ENCODE results near the gene DCC. TPM values are rescaled to one million over a fixed set of nuclear protein-coding genes. Genes with fewer than 3 reads are reported as not detected.
A peak's percentile ranks its signal among the peaks of the same experiment; 100 is the strongest.

Gene DCC
- total and polyA plus RNA-seq, 2 donors (not counting 1 experiment from before 2014, with no cell fraction given): 0.14 TPM; not detected in 1

DNA sequence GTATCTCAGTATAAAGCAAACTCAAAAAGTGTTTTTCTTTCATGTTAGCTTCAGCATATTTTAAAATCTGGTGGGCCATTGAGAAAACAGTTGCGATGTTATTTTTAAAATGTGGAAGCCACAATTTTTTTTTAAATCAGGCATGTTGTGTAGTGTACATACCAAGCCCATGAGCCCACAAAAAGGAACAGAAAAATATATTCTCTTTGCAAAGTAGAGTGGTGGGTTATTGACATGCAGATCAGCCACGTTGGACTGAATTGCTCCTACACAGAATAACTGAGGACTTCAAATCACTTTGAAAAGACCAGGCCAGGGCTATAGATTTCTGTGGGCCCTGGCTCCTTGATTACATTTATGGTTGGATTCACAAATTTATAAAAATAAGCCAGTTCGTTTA is 774.4 kb downstream of the DCC start:
- H3K27me3 ChIP-seq (ENCODE audit: control insufficient read depth, insufficient read depth, low read length): no peaks in the 10 kb centered on the region
- H2AFZ ChIP-seq (ENCODE audit: low read length): no peak overlapping the region
- no peak overlapping the region for H3K4me3 ChIP-seq (replicated peaks in 1 of 4; ENCODE audit: control extremely low read depth in 1 of 4, insufficient read depth in 1 of 4, low read depth in 3 of 4, low read length in 4 of 4)
- TF ChIP-seq, protein P1, sequence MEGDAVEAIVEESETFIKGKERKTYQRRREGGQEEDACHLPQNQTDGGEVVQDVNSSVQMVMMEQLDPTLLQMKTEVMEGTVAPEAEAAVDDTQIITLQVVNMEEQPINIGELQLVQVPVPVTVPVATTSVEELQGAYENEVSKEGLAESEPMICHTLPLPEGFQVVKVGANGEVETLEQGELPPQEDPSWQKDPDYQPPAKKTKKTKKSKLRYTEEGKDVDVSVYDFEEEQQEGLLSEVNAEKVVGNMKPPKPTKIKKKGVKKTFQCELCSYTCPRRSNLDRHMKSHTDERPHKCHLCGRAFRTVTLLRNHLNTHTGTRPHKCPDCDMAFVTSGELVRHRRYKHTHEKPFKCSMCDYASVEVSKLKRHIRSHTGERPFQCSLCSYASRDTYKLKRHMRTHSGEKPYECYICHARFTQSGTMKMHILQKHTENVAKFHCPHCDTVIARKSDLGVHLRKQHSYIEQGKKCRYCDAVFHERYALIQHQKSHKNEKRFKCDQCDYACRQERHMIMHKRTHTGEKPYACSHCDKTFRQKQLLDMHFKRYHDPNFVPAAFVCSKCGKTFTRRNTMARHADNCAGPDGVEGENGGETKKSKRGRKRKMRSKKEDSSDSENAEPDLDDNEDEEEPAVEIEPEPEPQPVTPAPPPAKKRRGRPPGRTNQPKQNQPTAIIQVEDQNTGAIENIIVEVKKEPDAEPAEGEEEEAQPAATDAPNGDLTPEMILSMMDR (conservative IDR thresholded peaks at IDR 0.05 in 1 of 2, IDR thresholded peaks at IDR 0.05 in 1 of 2; ENCODE audit: low read depth in 1 of 2, low read length in 2 of 2): no peak
- no peak for TF ChIP-seq EZH2 (IDR thresholded peaks at IDR 0.05; ENCODE audit: low read length, missing control alignments)
- no peaks in the 10 kb centered on the region for H3K36me3 ChIP-seq (ENCODE audit: control insufficient read depth, insufficient read depth, low read length)
- no peak for DNase-seq (ENCODE audit: low read depth in 2 of 2)
- H3K9ac ChIP-seq (ENCODE audit: insufficient read depth, low read length): no peak overlapping the region
- no peak overlapping the region for H3K4me2 ChIP-seq (ENCODE audit: extremely low read depth, insufficient read depth, low read length)
- no peaks in the 10 kb centered on the region for H3K4me1 ChIP-seq (ENCODE audit: control insufficient read depth, extremely low read depth, insufficient read depth, low read length)
- no peaks in the 10 kb centered on the region for H4K20me1 ChIP-seq (ENCODE audit: control insufficient read depth, extremely low read depth, insufficient read depth, low read length)
- no peak overlapping the region for H3K27ac ChIP-seq (ENCODE audit: insufficient read depth, low read length)
- no peaks in the 10 kb centered on the region for H3K9me3 ChIP-seq (ENCODE audit: control insufficient read depth, insufficient read depth, low read depth, low read length)
- no peaks in the 10 kb centered on the region for H3K79me2 ChIP-seq (ENCODE audit: control insufficient read depth, insufficient read depth, low read length)

DNA sequence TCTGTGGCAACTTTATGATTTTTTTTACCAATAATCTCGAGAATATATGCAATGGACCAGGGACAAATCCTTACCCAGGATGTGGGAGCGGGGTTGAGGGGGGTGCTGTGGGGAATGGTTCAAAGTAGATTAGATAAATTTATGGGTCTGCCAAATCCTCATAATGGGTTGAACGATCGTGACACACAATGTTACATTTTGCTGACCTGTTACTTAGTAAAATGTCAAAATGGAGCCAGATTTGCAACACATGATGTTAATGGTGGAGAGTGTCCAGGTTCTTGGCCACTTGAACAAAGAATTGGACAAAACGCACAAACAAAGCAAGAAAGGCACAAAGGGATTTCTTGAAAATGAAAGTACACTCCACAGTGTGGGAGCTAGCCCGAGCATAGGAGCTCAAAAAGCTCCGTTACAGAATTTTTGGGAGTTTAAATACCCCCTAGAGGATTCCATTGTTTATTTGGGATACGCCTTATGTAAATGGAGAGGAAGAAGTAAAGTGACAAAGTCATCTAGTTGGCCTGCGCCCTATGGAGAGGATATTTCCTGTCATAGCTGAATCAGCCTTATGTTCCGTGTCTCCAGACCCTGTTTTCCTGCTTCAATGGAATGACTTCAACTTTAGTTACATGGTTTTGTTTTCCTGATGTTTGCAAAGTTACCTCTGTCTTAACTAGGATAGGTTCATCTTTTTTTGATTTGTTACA is 776.0 kb downstream of the DCC start:
- Histone ChIP-seq H2AFZ (ENCODE audit: low read length) (no peak overlapping the region), H4K20me1 (ENCODE audit: control insufficient read depth, extremely low read depth, insufficient read depth, low read length) (no peaks in the 10 kb centered on the region), H3K9ac (ENCODE audit: insufficient read depth, low read length) (no peak overlapping the region), H3K4me2 (ENCODE audit: extremely low read depth, insufficient read depth, low read length) (no peak overlapping the region), H3K4me3 (replicated peaks in 1 of 4; ENCODE audit: control extremely low read depth in 1 of 4, insufficient read depth in 1 of 4, low read depth in 3 of 4, low read length in 4 of 4) (peak overlapping the region in 1 of 4 experiments; percentile 7), H3K9me3 (ENCODE audit: control insufficient read depth, insufficient read depth, low read depth, low read length) (no peaks in the 10 kb centered on the region), H3K4me1 (ENCODE audit: control insufficient read depth, extremely low read depth, insufficient read depth, low read length) (no peaks in the 10 kb centered on the region), H3K27me3 (ENCODE audit: control insufficient read depth, insufficient read depth, low read length) (no peaks in the 10 kb centered on the region), H3K27ac (ENCODE audit: insufficient read depth, low read length) (no peak overlapping the region), H3K79me2 (ENCODE audit: control insufficient read depth, insufficient read depth, low read length) (no peaks in the 10 kb centered on the region), H3K36me3 (ENCODE audit: control insufficient read depth, insufficient read depth, low read length) (no peaks in the 10 kb centered on the region)
- no peak for DNase-seq (ENCODE audit: low read depth in 2 of 2)
- TF ChIP-seq EZH2 (IDR thresholded peaks at IDR 0.05; ENCODE audit: low read length, missing control alignments): no peak
- TF ChIP-seq, protein P1 (conservative IDR thresholded peaks at IDR 0.05 in 1 of 2, IDR thresholded peaks at IDR 0.05 in 1 of 2; ENCODE audit: low read depth in 1 of 2, low read length in 2 of 2): no peak

DNA sequence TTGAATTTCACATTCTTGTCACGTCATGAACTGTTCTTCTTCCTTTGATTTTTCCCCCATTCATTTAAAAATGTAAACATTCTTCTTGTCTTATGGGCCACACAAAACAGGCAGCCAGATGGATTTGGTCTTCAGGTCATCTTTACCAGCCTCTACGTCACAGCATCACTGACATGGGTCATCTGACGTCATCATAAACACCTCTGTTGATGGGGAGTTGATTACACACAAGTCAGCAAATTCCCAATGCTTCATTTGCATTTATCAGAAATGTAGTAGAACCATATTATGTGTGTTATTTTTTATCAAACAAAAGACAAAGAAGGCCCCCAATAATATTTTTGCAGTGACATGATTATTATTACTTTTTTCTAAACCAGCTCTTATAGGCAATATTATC is 777.9 kb downstream of the DCC start:
- H2AFZ ChIP-seq (ENCODE audit: low read length): no peak overlapping the region
- H3K36me3 ChIP-seq (ENCODE audit: control insufficient read depth, insufficient read depth, low read length): no peaks in the 10 kb centered on the region
- H3K4me3 ChIP-seq (replicated peaks in 1 of 4; ENCODE audit: control extremely low read depth in 1 of 4, insufficient read depth in 1 of 4, low read depth in 3 of 4, low read length in 4 of 4): no peak overlapping the region
- H3K79me2 ChIP-seq (ENCODE audit: control insufficient read depth, insufficient read depth, low read length): no peaks in the 10 kb centered on the region
- no peak overlapping the region for H3K27ac ChIP-seq (ENCODE audit: insufficient read depth, low read length)
- H3K27me3 ChIP-seq (ENCODE audit: control insufficient read depth, insufficient read depth, low read length): no peaks in the 10 kb centered on the region
- H4K20me1 ChIP-seq (ENCODE audit: control insufficient read depth, extremely low read depth, insufficient read depth, low read length): no peaks in the 10 kb centered on the region
- H3K9ac ChIP-seq (ENCODE audit: insufficient read depth, low read length): no peak overlapping the region
- TF ChIP-seq, protein P1 (conservative IDR thresholded peaks at IDR 0.05 in 1 of 2, IDR thresholded peaks at IDR 0.05 in 1 of 2; ENCODE audit: low read depth in 1 of 2, low read length in 2 of 2): no peak
- no peak for TF ChIP-seq EZH2 (IDR thresholded peaks at IDR 0.05; ENCODE audit: low read length, missing control alignments)
- no peak overlapping the region for H3K4me2 ChIP-seq (ENCODE audit: extremely low read depth, insufficient read depth, low read length)
- no peaks in the 10 kb centered on the region for H3K4me1 ChIP-seq (ENCODE audit: control insufficient read depth, extremely low read depth, insufficient read depth, low read length)
- DNase-seq (ENCODE audit: low read depth in 2 of 2): no peak
- no peaks in the 10 kb centered on the region for H3K9me3 ChIP-seq (ENCODE audit: control insufficient read depth, insufficient read depth, low read depth, low read length)

Measured in fibroblast of lung (primary cell).